HFFc6 (cell line): Measurements from ENCODE around the gene PHF5A. TPM values are rescaled to one million over a fixed set of nuclear protein-coding genes. Genes with fewer than 3 reads are reported as not detected.

Experiments used
- DNase-seq: peaks from one replicate; pipeline ENCODE4 v3.0.0-alpha.2; 2018
- H3K27ac Mint-ChIP-seq: 2 replicates; pipeline ENCODE4 v1.8.0; 2020; ENCODE audit warnings: mild to moderate bottlenecking, mixed read lengths
- H3K27me3 Mint-ChIP-seq: 2 replicates; pipeline ENCODE4 v1.8.0; 2021; ENCODE audit warnings: mild to moderate bottlenecking, moderate library complexity, mixed read lengths; ENCODE audit not compliant: insufficient read depth
- H3K36me3 Mint-ChIP-seq: 2 replicates; pipeline ENCODE4 v1.8.0; 2021; ENCODE audit warnings: low read depth, mixed read lengths
- H3K4me1 Mint-ChIP-seq: 2 replicates; pipeline ENCODE4 v1.8.0; 2020; ENCODE audit warnings: low read depth, mixed read lengths
- H3K4me3 Mint-ChIP-seq: 2 replicates; pipeline ENCODE4 v1.8.0; 2020; ENCODE audit warnings: mild to moderate bottlenecking, moderate library complexity, mixed read lengths
- H3K9me3 Mint-ChIP-seq: 2 replicates; pipeline ENCODE4 v1.8.0; 2020; ENCODE audit warnings: mild to moderate bottlenecking, mixed read lengths
- long read RNA-seq: library from polyadenylated mRNA; unstranded; transcript quantifications from one replicate; pipeline ENCODE4 v2.0.0, GENCODE V29; 2019
- total RNA-seq, 6 experiments: library from RNA; stranded (reverse); fragmentation: NEBNext Ultra II Directional; extraction: Animal tissue kit (Norgen Biotek cat#: 25700); gene quantifications; 2 replicates in 1 of 6; 3 replicates in 5 of 6; pipeline ENCODE4 v1.2.3, GENCODE V29; 2021
- TF ChIP-seq, protein P1 (sequence below): fragments of 200-600 bp; sonication (generic); IDR thresholded peaks from 2 replicates; pipeline ENCODE4 v1.5.0; 2021; ENCODE audit warnings: antibody characterized with exemption, mild to moderate bottlenecking

The PHF5A gene
- 10 to 100 TPM; 40.0 to 58.4 (median 55.3) TPM for total RNA-seq
- long read RNA-seq, transcript PHF5A-201 (4 exons, 1,086 nt) = major isoform, 22 of 22 reads
- long read RNA-seq, partial matches to known transcripts = 0 of 22 reads
- long read RNA-seq, other reads (novel, unspliced or antisense) = 0 of 22 reads

GRCh38 chr22:41468381-41469217 is at the start of gene PHF5A, which contains the start of gene ACO2:
Gene PHF5A (minus strand): TSS chr22:41468692. CDS start chr22:41468653, 39 bp downstream.
Gene ACO2 (plus strand): TSS chr22:41469117. CDS start chr22:41469147, 30 bp downstream.
- peak; percentile 97 for DNase-seq
- TF ChIP-seq, protein P1, sequence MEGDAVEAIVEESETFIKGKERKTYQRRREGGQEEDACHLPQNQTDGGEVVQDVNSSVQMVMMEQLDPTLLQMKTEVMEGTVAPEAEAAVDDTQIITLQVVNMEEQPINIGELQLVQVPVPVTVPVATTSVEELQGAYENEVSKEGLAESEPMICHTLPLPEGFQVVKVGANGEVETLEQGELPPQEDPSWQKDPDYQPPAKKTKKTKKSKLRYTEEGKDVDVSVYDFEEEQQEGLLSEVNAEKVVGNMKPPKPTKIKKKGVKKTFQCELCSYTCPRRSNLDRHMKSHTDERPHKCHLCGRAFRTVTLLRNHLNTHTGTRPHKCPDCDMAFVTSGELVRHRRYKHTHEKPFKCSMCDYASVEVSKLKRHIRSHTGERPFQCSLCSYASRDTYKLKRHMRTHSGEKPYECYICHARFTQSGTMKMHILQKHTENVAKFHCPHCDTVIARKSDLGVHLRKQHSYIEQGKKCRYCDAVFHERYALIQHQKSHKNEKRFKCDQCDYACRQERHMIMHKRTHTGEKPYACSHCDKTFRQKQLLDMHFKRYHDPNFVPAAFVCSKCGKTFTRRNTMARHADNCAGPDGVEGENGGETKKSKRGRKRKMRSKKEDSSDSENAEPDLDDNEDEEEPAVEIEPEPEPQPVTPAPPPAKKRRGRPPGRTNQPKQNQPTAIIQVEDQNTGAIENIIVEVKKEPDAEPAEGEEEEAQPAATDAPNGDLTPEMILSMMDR = no peak
- Mint-ChIP-seq H3K4me3 (peak within 1 kb of the TSS; percentile 90), H3K9me3 (no peaks in the 10 kb centered on the region), H3K36me3 (peaks cover 29% of the 10 kb centered on the region), H3K27ac (peak within 1 kb of the TSS; percentile 98), H3K4me1 (peaks cover 31% of the 10 kb centered on the region), H3K27me3 (peaks cover 5% of the 10 kb centered on the region)

- Mint-ChIP-seq H3K27ac (no peak overlapping the region), H3K4me3 (no peak overlapping the region), H3K4me1 (peaks cover 8% of the 10 kb centered on the region), H3K9me3 (no peaks in the 10 kb centered on the region), H3K36me3 (peaks cover 6% of the 10 kb centered on the region; the same call in 1 of the 2 replicates), H3K27me3 (peaks cover 6% of the 10 kb centered on the region)
- no peak for DNase-seq
- TF ChIP-seq, protein P1 = peak; percentile 6
These were observed 49.5 kb upstream of the PHF5A start for GRCh38 chr22:41518048-41518347.

GRCh38 chr22:41517172-41518047 is 48.9 kb upstream of the PHF5A start:
- Mint-ChIP-seq H3K27ac (no peak overlapping the region), H3K4me1 (peaks cover 14% of the 10 kb centered on the region), H3K27me3 (peaks cover 3% of the 10 kb centered on the region), H3K4me3 (no peak overlapping the region), H3K36me3 (peaks cover 11% of the 10 kb centered on the region), H3K9me3 (no peaks in the 10 kb centered on the region)
- TF ChIP-seq, protein P1 = peak; percentile 94
- DNase-seq = peak; percentile 37

DNA sequence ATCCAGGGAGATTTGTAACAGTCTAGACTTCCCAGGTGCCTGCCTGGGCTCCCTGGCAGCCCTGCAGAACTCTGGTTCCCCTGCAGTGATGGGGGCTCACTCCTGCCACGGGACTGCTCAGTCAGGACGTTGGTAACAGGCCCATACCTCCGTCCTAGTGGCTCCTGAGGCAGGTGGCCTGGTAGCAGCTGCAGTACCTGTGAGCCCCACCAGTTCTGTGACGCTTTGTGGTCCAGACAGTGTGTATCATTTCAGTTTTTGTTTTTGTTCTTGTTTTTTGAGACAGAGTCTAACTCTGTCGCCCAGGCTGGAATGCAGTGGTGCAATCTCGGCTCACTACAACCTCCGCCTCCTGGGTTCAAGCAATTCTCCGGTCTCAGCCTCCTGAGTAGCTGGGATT is 48.0 kb upstream of the PHF5A start:
- H3K27me3 Mint-ChIP-seq = peaks cover 3% of the 10 kb centered on the region

DNA sequence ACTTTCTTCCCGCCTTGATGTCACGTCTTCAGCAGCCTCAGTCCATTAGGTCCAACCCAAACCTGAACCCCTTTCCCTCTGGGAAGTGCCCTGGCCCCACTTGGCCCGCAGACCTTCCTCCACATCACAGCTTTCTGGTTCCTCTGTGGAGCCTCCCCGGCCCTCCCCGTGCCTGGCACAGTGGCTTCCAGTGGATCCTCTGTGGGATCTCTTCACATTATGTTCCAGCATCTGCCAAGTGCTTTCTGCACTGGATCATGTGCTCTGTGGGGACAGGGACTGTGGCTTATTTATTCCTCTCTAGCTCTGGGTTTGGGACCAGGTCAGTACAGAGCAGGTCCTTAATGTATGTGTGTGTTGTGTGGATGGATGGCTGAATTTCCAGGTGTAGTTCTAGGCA is 44.9 kb upstream of the PHF5A start:
- Mint-ChIP-seq H3K27me3 (peaks cover 1% of the 10 kb centered on the region), H3K27ac (peak overlapping the region; percentile 76), H3K4me1 (peaks cover 23% of the 10 kb centered on the region), H3K9me3 (no peaks in the 10 kb centered on the region), H3K4me3 (no peak overlapping the region), H3K36me3 (peaks cover 17% of the 10 kb centered on the region)
- no peak for DNase-seq
- TF ChIP-seq, protein P1 = no peak

More for the DNA sequence above, 48.0 kb upstream of the PHF5A start:
- TF ChIP-seq, protein P1 = peak; percentile 36
- Mint-ChIP-seq H3K4me1 (peaks cover 23% of the 10 kb centered on the region), H3K36me3 (peaks cover 17% of the 10 kb centered on the region), H3K9me3 (no peaks in the 10 kb centered on the region), H3K4me3 (no peak overlapping the region), H3K27ac (no peak overlapping the region)
- DNase-seq = no peak
